ENCODE measurements around the gene SDK1.

SDK1 gene

DNA sequence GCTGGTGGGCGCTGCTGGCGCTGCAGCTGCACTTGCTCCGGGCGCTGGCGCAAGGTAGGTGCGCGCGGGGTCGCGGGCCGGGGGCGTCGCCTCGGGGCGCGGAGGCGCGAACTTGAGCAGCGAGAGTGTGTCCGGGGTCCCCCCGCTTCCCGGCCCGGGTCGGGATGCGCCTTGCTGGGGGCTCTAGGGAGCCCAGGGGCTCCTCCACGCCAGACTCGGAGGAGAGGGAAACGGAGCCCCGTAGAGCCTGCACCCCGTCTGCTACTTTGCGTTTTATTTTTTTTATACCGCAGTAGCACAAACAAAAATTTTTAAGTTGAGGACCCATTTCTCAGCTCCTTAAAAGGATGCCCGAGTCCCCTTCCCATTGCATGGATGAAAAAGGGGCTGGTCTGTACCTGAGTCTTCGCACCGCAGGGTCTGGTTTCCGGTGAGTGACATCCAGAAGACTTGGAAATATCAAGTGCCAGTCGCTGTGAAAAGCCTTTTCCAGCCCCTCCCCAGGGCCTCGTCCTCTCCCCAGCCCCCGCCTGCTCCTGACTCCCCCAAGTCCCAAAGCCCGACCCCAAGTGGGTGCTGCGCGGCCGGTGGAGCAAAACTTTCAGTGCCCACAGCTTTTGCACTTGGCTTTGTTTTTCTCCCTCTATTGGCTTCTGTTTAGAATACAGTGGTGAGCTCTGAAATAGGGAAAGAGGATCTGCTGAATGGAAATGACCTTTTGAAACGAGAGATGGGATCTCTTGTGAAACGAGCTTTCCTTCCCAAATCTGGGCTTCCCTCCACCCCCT lies 973 bp downstream of the SDK1 start:
- TF ChIP-seq CTCF (IDR thresholded peaks at IDR 0.05; ENCODE audit: insufficient read depth, low read depth, low read length, missing control alignments): no peak
- no peak for DNase-seq (ENCODE audit: low read depth)
- no peak overlapping the region for H3K4me3 ChIP-seq (ENCODE audit: low read depth, low read length)

DNA sequence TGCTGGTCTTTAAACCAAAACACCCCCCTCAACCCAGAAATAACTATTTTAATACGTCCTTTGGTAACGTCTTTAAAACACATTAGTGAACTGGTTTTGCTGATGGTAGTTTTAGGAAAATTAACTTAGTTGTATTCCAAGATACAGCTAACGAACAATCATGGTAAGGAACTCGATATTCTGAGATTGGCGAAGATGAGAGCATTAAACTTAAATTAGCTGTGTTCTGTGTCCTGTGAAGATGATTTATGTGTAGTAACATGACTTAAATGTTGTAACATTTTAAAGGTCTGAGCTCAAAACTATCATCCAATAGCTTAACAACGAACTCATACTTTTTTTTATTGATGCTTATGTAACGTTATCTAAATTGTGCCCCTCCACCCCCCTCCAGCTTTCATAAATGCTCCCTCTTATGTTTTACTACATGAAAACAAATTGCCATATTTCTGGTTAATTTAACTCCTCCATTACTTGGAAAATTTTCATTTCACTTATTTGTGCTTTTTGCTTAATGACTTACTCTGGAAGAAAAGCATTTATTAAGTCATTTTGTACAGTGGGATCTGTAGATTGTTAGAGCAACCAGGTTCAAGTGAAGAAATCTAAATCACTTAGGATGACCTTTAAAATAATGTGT lies 1.7 kb downstream of the SDK1 start:
- no peak for DNase-seq (ENCODE audit: low read depth)
- TF ChIP-seq CTCF (IDR thresholded peaks at IDR 0.05; ENCODE audit: insufficient read depth, low read depth, low read length, missing control alignments): no peak
- H3K4me3 ChIP-seq (ENCODE audit: low read depth, low read length): no peak overlapping the region

DNA sequence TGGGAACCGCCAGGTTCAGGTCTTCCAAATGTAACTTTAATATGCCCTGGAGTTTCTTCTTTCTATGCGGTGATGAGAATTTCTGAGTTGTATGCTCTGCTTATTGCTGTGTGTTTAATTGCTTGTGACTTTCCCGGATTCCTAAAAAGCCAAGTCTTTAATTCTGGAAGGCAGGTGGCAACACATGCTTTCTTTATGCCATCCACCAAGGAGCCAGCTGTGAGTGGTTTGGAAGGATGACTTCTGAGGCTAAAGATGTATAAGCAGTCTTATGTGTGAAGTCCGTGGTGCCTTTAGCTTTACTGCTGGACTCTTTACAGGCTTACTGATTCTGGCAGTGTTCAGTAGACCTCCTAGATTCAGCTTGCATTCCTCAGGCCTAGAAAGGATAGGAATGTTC lies 3.1 kb downstream of the SDK1 start:
- DNase-seq (ENCODE audit: low read depth): no peak
- no peak overlapping the region for H3K4me3 ChIP-seq (ENCODE audit: low read depth, low read length)
- no peak for TF ChIP-seq CTCF (IDR thresholded peaks at IDR 0.05; ENCODE audit: insufficient read depth, low read depth, low read length, missing control alignments)

GRCh38 chr7:3307435-3307834 lies 6.4 kb downstream of the SDK1 start:
- no peak for TF ChIP-seq CTCF (IDR thresholded peaks at IDR 0.05; ENCODE audit: insufficient read depth, low read depth, low read length, missing control alignments)
- no peak for DNase-seq (ENCODE audit: low read depth)
- no peak overlapping the region for H3K4me3 ChIP-seq (ENCODE audit: low read depth, low read length)

DNA sequence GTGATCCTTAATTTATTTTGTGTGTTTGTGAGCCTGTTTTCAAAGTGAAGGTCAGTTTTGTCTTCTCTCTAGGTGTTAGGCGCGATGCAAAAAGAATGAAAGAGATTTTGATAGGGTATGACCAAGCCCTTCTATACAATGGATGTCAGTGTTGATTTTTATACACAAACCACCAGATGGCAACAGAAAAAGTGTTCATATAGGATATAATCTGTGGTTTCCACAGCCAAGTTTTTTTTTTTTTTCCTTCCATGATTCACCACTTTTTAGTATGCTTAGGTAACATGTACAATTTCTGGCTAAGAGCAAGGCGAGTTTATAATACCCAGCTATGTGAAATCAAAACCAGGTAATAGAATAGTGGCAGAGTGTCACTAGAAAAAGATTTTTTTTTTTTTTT lies 8.1 kb downstream of the SDK1 start:
- H3K4me3 ChIP-seq (ENCODE audit: low read depth, low read length): no peak overlapping the region
- no peak for DNase-seq (ENCODE audit: low read depth)
- no peak for TF ChIP-seq CTCF (IDR thresholded peaks at IDR 0.05; ENCODE audit: insufficient read depth, low read depth, low read length, missing control alignments)

- H3K4me3 ChIP-seq (ENCODE audit: low read depth, low read length): no peak overlapping the region
- TF ChIP-seq CTCF (IDR thresholded peaks at IDR 0.05; ENCODE audit: insufficient read depth, low read depth, low read length, missing control alignments): no peak
These were observed 8.9 kb downstream of the SDK1 start for GRCh38 chr7:3309956-3310355.

More at GRCh38 chr7:3309956-3310355, 8.9 kb downstream of the SDK1 start:
- DNase-seq (ENCODE audit: low read depth): no peak
